Activated CD4-positive, alpha-beta T cell treated with anti-CD3 and anti-CD28 coated beads, Interleukin-2, amount 50 U/mL, for 4 hours (primary cell): ENCODE results near the gene MYO1B.

Experiments used
- DNase-seq, 2 experiments: peaks; one replicate each; pipeline ENCODE4 v3.0.0-alpha.2; 2020

The MYO1B gene

DNA sequence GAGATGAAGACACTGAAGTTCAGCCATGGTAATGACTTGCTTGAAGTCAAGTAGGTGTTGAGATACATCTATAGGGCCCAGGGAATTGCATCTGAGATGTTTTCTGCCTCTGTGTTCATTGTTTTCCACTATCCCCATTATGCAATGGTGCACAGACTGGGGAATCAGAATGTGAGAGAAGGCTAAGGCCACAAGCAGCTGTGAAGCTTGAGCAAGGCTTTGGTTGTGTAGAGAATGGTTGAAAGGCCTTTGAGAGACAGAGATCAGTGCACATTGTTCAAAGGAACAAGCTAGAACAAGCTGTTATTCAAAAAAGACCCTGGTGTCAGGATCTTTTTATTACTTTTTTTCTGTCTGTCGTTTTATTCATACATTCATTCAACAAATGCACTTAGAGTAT is 82.3 kb downstream of the MYO1B start:
- no peak for DNase-seq

DNA sequence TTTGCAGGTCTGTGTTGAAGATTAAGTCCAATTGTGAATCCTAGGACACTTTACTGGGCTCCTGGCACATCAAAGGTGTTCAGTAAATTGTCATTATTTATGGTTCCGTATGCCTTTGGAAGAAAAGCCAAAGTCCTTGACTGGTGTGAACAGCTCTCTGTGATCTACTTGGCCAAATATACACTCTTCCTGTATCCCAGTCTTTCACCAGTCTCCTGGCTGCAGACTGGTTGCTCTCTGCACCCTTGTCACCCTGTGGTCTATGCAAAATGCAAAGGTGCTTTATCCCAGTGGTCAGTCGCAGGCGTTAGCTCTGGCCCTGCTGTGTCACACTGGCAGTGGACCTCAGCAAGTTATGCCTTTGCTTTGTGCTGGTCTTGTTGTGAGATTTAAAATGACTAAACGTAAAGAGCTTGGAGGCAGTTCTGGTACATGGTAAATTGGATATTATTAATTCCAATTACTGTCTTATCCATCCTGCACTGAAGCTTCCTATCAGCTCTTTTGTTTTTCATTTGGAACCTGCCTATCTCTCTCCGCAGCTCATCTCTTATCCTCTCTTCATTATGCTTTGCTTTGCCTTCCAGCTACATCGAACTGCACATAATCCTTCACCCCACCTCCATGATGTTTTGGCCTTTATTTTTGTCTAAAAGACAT is 83.1 kb downstream of the MYO1B start:
- DNase-seq: no peak

DNA sequence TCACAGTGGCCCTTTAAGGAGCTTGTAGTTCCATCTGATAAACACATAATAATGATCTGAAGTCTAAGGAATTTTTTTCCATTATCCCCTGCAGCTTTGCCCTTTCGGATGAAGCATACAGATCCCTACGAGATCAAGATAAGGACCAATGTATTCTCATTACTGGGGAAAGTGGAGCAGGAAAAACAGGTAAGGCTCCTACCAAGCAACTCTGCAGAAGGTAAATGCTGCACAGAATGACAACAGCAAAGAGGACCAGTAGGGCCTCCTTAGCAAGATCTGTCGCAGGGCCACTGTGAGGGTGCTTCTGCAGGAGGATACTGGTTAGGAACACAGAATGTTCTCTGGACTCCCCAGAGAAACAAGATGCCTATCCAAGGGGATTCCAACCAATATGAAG is 84.6 kb downstream of the MYO1B start:
- DNase-seq: no peak

DNA sequence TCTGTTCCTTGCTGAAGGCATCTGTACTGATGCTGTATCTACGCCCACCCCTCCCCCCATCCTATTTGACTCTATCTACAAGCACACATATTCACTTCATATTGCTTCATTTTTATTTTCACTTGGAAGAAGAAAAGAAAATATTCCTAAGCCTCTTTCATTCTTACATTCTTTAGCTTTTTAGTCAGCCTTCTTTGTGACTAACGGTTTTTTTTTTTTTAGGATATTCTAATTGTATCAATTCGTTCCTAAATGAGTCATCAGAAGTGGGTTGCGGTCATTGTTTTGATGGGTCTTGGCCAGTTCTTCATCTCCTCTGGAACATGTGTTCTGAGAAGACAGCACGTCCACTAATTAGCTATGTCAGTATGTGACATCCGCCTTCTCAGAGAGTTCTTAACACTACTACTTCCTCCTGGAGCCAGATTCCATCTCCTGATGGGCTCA is 88.7 kb downstream of the MYO1B start:
- DNase-seq: no peak

DNA sequence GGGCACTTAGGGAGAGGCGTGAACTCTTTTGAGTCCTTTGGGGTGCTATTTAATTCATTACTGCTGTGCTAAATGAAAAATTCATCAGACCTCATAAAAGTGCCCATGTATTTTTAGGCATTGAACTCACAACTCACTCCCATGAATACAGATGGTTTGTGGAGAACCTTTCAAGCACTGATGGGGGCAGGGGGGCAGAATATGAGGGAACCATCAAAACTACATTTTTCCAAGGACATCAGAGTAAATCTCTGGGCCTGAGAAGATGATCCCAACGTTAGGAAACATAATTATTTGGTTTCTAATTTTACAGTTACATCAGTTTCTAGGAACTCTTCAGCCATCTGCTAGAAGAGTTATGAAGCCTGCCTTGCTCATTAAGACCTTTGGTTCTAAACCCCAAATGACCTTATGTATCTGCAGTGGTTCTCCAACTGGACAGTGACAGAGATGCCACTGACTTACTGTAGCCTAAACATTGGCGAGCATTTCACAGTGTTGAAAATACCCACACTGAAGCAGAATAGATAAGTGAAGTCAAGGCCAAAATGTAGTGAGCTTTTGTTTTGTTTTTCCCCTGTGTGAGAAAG is 90.8 kb downstream of the MYO1B start:
- no peak for DNase-seq

DNA sequence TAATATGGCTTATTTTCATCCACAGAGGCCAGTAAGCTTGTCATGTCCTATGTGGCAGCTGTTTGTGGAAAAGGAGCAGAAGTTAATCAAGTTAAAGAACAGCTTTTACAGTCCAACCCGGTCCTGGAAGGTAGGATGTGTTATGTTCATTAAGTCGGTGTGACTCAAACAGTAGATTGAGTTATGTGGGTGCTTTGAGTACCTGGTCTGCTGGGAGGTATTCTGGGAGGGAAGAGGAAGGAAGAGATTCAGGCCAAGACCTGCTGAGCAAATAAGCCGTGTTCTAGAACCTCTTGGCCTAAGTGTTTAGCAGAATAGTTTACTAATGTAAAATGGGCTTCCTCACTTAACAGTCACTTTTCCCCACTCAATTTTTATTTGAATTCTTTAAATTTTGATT is 96.2 kb downstream of the MYO1B start:
- DNase-seq: no peak

DNA sequence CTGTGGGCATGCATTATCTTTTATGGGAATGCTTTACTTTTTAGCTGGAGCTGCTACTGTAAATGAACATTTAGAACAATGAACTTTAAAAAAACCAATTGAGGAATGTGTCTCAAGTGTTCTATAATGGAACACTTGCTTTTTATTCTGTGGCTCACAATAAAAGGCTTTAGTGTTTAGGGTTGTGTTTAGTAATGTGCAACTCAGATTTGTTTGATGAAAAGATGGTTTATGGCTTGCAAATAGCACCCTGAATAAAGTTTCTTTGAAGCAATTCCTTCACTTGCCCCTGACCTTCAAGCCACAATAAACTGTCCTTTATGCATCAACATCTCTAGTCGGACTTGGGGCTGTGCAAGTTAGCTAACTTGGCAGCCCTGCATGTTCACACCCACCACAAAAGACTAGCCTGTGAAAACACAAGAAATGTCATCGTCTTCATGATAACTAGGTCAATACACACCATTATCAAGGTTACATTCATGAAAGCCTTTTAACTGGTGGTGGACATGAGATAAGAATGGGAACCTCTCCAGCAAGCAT is 98.7 kb downstream of the MYO1B start:
- no peak for DNase-seq

DNA sequence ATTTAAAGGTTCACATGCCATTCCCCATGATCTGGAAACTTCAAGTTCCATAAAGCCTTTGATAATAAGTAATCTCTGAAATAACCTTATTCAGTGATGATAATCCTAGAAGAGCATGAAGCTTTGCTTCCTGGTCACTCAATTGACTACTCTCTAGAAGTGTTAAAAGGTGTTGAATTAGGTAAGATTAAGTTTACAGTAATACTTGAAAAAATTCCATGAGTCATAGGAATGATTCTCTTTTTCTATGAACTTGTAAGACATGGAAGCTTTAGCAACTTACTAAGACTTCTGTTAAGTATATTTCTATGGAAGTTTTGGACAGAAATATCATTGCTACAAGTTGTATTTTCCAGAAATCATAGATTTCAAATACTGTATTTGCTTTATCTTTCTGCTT is 100.6 kb downstream of the MYO1B start:
- no peak for DNase-seq

DNA sequence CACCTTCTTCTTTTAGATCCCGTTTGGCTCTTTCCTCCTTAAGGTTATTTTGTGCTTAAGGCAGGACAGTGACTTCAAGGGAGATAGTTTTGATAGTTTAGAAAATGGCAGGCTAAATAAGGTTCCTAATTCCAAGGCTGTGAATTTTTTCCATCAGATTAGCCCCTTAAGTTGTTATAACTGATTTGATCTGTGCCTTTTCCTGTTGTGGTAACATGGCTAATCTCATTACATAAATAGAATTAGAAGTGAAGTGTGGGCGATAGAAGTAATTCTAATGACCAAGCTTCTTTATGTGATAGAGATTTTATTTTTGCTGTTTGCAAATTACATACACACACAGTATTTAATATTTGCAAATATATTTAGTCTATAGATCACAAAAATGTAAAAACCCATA is 102.0 kb downstream of the MYO1B start:
- no peak for DNase-seq

DNA sequence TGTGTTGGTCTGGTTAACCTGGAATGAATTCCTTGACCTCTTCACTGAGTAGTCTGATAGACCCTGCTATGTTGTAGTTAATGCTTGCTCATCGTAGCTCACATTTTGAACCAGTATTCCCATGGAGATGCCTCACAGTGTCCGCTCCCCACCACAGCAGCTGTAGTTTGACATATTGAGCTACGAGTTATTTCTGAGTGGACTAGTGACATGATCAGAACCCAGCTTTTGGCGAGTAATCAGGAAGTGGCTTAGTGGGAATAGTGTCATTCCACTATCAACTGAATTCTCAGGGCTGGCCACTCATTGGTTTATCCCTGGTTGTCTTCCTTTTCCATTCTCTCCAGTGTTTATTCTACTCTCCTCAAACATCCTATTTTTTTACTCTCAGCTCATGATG is 102.7 kb downstream of the MYO1B start:
- DNase-seq: no peak

DNA sequence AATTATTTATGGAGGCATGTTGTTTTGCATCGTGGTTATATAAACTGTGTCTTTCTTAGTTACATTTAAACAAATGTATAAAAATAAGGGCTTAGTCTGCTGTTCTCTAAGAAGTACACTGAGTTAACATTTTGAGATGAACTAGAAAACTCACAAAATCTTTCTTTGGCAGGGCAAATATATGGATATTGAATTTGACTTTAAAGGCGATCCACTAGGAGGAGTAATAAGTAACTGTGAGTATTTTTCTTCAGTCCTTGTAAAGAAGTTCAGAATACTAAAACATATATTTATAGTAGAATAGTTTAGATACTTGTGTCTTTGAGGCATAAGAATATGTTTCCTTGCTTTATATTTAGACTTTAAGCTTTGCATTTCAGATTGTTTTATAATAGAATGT is 104.8 kb downstream of the MYO1B start:
- DNase-seq: no peak

DNA sequence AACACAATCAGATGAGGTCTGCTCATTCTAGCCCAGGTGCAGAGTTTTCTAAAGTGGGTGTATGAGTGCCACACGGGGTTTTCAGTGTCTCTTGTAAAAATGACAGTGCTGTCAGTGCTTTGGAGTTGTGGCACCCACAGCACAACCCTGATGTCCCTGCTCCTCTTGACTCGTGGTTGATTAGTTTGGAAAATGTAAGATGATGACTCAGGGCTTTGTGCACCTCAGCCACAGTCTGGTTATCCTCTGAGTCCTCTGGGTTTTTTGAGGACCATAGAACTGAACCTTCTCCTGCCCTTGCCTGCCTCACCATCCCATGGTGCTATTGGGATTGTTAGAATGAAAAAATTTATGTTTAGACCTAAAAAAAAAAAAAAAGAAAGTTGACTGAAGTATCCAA is 105.6 kb downstream of the MYO1B start:
- DNase-seq: no peak

DNA sequence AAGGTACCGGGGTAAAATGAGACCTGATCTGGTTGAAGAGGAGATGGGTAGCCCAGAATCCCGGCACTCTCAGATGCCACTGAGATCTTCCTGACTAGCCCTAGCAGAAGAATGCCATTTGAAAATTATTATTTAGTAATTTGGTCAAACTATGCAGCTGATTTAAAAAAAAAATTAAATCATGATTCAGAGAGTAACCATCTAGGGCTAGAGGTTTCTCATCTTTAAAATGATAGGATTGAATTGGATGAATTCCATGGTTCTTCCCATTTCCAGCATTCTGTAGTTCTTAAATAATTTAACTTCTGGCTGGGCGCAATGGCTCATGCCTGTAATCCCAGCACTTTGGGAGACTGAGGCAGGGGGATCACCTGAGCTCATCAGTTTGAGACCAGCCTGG is 106.1 kb downstream of the MYO1B start:
- DNase-seq: no peak

DNA sequence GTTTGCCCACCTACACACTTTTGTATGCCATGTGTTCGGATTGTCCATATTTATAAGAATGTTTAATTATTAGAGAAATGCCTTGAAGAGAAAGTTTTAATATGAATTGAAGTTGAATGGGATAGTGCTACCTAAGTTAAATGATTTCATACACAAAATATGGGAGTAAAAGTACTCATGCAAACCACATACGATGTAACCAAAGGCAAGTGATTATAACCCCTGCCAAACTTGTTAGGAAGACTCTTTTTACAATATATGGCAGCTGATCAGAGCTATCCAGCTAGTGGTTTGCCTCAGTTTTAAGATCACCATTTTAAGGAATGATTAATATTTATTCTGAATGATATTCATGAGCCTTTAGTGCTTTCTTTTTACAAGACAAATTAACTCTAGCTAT is 106.7 kb downstream of the MYO1B start:
- DNase-seq: no peak

DNA sequence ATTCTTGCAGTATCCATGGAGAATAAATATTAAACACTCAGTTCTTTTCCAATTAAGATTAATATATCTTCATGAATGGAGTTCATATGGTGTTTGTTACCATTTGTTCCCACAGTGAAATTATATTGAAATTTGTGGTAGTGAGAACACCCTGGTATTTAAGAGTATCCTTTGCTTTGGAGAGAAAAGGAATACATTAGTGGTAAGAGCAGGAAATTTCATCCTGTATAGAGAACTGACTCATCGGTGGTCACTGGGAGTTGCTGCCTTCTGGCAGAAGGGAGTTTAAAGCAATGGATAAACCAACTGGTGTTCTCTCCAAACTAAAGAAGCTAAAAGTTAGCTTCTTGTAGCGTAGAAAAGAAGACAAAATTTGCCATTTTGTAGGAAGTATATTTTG is 107.3 kb downstream of the MYO1B start:
- DNase-seq: no peak

DNA sequence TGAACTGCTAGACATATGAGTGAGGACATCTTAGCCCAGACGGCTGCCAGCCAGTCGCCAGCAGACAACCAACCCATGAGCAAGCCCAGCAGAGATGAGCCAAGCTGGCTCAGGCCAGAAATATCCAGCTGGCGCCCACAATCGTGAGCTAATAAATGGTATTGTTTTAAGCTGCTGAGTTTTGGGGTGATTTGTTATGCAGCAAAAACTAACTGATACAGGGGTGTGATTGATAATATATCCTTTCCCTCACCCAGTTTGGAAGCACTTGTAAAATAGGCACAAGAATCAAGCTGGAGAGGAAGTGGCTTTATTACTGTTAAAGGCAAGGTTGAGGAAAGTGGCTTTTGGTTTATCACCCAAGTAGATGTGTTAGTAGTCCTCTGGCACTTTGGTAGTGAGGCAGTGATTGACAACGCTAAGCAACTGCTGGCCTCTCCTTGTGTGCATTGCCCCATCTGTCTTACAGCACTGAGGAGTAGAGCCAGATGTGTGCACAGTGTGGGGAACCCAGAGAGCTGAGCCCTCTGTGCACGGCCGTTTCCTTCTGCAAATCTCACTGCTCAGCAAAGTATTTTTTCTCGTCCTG is 110.1 kb downstream of the MYO1B start:
- DNase-seq: no peak

DNA sequence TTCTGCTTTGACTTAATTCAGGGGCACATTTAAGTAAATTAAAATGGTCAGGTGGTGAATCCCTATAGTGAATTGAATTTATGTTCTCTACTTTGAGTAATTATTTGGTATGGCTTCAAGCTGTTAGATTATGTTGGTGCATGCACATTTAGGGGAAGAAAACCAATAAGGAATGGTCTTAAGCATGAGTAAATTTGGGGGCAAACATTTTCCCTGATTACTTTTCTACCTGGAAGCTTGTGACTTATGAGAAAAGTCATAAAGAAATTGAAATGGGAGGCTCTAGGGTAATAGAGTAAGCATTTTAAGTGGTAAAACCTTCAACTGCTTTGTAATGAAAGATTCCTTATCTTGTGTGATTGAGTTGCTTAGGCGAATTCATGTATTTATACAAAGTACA is 112.5 kb downstream of the MYO1B start:
- DNase-seq: no peak

DNA sequence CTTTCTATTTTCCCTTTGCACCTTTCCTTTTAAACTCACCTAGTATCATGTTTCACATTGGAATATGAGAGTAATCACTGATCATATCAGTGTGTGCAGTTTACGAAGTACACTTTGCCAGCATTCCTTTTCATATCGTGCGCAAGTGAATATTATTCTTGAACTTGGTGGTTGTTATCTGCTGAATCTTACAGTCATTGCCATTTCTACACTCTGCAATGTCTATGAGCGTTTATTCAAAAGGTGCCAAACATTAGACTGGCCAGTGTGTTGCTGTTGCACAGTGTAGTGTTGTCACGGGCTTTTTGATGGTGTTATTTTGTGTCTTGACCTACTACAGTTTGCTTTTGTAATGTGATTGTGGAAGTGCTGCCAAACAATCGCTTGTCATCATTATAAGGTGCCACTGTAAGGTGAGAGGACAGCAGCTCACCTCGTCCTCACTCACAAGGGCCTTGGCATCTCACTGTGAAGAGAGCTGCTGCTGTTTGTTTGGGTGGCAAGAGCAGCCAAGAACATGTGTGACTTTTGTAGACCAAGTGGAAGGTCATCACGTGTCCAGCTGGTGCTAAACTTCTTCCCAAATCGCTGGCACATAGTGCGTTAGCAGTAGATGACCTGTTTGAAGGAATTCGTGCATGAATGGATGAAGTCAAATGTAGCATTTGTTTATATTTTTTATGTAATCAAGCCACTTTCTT is 113.3 kb downstream of the MYO1B start:
- no peak for DNase-seq

DNA sequence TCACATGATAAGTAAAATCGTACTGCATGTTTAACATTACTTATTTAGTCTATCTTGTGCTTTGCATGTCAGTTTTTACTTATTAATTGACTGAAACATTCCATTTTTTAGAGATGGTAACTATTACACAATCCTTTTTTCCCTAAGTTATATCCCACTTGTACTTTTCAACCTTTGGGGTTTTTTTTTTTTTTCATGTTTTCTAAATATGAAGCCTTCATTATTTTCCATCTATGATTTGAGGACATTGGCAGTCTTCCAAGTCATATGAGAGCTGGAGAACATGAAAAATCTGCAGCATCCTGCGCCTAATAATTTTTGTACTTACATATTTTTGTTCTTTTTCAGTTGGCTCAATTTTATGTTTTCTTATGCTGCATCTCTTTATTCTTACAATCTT is 113.9 kb downstream of the MYO1B start:
- no peak for DNase-seq

DNA sequence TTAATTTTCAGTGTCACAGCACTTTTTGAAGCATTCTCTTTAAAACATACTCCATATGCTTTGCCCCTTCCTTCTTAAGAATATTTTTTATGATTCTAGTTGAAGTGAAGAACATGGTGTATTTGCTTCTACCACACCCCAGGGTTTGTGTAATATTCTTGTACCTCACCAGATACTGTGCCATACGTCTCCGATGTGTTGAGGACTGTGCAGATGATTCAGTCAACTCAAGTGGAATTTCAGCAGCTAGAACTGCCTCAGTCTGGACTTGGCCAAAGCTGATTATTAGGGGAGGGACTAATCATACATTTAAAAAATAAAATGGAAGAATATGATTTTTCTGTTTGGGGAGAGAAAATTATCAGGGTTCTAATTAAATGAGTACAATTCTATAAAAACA is 115.7 kb downstream of the MYO1B start:
- DNase-seq: no peak

DNA sequence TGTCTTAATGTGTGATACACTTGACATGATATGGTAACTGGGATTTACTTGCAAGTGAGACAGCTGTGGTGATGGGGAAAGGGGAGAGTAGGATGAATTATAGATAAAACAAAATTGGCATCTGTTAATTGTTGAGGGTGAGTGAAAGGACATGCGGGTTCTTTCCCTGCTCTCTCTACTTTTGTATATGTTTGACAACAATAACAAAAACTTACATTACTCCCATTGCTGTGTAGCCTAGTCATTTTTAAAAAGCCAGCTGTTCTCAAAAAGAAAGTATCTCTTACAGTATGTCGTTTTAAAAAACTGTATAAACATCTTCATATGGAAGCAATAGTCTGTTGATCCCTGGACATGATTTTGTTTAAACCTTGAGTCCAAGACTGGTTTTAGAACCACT is 117.6 kb downstream of the MYO1B start:
- no peak for DNase-seq

DNA sequence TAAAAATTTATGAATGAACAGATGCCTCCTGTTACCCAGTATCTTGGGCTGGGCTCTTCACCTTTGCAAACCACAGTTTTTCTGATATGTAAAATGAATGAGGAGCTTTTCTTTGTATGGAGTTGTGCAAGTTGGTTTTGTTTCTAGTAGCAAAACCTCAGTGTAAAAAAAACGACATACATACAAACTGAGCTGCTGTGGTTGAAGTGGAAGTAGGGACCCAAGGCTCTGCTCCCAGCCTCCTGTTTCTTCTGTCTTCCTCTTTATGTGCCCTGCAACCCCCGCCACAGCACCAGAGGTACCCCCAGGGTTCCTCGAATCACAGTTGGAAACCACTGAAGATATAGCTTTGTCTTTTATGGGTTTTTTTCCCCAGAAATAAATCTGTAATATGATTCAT is 118.1 kb downstream of the MYO1B start:
- DNase-seq: no peak

DNA sequence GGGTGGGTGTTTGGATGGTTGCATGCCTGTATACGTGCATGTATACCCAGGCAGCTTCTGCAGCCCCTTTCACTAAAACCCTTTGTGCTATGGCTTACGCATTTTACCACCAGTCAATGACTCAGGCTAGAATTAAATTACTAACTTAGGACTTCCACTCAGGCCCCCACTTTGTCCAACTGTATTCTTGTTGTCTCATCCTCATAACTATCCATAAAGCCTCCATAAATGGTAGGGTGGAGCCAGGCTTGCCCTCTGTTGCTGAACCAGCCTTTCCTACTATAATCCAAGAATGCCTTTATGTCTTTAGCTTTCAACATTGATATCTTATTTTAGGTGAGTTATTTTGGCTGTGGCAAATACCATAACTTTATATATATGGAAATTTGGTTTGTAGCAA is 119.9 kb downstream of the MYO1B start:
- no peak for DNase-seq

DNA sequence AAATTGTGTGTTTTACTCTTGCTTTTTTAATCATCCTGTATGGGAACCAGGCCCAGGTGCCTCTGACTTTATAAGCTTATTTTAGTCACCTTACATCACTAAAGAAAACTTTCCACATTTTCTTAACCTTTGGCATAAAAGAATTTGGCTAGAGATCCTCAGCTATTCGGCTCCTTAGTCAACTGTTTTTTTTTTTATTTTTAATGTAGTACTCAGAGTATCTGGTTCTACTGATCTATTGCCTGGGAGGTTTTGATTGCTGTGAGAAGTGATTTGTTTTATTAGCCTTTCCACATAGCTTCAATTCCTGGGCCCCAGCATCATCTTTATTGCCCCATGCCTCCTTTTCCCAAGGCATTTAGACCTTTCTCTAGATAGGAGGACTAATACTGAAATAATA is 121.0 kb downstream of the MYO1B start:
- DNase-seq: no peak
